GM10266 (cell line): Measurements from ENCODE around the gene PLCL1.
A peak's percentile ranks its signal among the peaks of the same experiment; 100 is the strongest.

Experiments used
- DNase-seq: peaks from one replicate; pipeline ENCODE4 v3.0.0; 2012; ENCODE audit errors: extremely low spot score
- TF ChIP-seq, protein P1 (sequence below): IDR thresholded peaks from 2 replicates; pipeline ENCODE4 v1.5.1; 2012; ENCODE audit warnings: mild to moderate bottlenecking, low read depth; ENCODE audit not compliant: control insufficient read depth, insufficient read depth; ENCODE audit errors: missing control alignments

Gene PLCL1

DNA sequence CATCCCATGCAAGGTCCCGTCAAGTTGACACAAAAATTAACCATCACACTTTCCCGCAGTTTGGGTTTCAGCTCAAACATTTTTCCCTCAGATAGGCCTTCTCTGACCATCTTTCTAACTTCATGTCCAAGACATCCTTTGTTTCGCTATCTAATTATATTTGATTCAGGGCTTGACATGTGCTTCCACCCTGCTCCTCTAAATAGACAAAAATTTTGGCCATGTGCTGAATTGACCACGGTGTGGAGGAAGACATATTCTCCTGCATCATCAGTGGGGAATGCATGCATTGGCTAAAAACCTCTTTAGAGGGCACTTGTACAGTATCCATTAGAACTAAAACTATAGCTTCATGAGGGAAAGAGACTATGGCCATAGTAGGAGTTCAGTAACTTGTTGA is 81.2 kb downstream of the PLCL1 start:
- TF ChIP-seq, protein P1, sequence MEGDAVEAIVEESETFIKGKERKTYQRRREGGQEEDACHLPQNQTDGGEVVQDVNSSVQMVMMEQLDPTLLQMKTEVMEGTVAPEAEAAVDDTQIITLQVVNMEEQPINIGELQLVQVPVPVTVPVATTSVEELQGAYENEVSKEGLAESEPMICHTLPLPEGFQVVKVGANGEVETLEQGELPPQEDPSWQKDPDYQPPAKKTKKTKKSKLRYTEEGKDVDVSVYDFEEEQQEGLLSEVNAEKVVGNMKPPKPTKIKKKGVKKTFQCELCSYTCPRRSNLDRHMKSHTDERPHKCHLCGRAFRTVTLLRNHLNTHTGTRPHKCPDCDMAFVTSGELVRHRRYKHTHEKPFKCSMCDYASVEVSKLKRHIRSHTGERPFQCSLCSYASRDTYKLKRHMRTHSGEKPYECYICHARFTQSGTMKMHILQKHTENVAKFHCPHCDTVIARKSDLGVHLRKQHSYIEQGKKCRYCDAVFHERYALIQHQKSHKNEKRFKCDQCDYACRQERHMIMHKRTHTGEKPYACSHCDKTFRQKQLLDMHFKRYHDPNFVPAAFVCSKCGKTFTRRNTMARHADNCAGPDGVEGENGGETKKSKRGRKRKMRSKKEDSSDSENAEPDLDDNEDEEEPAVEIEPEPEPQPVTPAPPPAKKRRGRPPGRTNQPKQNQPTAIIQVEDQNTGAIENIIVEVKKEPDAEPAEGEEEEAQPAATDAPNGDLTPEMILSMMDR, result no peak
- no peak for DNase-seq

DNA sequence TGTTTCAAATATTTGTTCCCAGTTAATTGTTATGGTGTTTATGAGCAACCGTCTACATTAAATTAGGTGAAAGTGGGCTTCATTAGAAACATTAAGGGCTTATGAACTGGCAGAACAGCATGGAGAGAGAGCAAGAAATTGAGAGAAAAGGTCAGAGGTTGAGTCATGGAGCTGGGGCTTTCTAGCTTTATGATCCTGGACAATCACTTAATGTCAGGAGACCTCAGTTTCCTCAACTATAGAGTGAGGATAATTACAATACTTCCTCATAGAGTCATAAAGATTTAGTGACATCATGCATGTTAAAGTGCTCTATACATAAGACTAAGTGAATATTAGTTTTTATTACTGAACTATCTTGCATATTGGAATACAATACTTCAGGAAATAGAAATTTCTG is 83.9 kb downstream of the PLCL1 start:
- no peak for DNase-seq
- TF ChIP-seq, protein P1, result no peak

DNA sequence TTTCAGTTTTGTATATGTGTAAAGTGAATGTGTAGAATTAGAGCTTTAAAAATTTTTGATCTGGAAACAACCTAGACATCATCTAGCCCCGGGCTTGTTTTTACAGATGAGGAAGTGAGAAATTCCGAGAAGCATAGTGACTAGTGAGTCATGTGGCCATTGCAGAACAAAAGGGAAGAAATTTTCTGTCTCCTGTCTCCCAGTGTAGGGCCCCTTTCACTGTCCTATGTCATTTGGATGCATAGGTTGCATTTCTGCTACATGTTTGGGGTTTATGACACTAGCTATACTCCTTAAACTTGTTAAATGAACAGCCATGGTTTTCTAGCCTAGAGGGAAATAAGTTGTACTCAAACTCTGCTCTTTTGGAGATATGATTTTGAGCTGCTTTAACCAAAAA is 84.6 kb downstream of the PLCL1 start:
- TF ChIP-seq, protein P1, result no peak
- peak; percentile 57 for DNase-seq

DNA sequence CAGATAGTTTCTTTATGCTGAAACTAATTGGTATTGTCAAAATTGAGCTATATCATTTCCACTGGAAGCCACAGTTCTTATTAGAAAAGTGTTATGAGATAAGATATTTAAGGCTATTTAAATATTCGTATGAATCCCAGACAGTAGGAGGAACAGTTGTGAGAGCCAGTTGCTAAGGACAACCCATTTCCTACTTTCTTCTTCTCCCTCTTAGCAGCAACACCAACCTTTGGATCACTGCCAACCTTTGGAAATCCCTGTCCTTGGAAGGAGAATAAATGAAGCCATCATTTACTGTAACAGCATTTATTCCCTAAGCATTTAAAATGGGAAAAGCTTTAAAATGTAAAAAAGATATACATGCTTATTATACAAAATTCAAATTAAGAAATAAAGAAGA is 85.8 kb downstream of the PLCL1 start:
- DNase-seq, result no peak
- TF ChIP-seq, protein P1, result no peak

DNA sequence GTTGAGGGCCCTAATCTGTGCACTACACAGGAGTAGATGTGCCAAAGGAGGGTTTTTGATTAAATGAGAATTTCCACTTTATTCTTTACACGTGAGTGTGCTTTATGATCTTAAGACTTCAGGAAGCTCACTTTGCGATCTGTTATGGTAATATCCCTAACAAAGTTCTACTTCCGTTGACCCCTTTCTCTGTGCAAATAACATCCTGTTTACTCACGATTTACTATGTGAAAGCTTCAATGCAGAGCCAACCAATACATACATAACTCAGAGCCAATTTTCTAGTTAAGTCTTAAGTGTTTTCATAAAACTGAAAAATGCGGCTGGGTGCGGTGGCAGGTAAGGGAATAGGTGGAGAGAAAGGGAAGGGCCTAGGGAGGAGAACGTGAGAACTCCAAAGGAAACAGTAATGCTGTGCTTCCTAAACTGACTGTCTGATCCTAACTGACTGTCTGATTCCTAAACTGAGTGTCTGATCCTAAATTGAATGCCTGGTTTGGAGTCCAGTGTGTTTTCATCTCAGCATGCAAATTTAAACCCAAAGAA is 87.6 kb downstream of the PLCL1 start:
- DNase-seq, result no peak
- TF ChIP-seq, protein P1, result no peak

DNA sequence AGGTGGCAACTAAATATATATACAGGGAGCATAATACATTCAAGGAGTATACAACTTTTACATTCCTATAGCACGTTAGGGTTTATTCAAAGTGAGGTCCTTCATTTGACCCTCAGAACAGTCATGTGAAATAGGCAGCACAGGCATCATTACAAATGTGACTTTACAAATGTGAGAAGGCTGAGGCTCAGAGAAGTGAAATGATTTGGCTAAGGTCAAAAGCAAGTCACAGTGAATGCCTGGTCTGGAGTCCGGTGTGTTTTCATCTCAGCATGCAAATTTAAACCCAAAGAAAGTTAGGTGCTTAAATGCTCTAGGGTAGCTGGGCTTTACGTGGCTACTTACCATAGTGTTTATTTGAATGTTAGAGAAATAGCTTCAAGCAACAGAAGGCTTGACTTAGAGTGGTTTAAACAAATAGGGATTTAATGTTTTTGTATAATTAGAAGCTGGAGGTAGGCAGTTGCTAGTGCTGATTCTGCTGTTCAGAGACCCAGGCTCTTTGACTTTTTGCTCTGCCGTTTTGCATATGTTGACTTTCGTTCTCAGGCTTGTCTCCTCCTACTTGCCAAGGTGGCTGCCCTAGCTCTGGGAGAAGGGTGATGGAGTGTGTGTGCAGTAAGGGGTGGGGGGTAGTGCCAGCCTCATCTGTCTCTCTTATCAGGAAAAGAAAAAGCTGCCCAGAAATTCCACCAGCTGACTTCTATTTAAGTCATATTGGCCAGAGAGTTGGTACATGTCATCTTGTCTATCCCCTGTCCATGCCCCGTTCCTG is 89.2 kb downstream of the PLCL1 start:
- TF ChIP-seq, protein P1, result no peak
- DNase-seq, result no peak

DNA sequence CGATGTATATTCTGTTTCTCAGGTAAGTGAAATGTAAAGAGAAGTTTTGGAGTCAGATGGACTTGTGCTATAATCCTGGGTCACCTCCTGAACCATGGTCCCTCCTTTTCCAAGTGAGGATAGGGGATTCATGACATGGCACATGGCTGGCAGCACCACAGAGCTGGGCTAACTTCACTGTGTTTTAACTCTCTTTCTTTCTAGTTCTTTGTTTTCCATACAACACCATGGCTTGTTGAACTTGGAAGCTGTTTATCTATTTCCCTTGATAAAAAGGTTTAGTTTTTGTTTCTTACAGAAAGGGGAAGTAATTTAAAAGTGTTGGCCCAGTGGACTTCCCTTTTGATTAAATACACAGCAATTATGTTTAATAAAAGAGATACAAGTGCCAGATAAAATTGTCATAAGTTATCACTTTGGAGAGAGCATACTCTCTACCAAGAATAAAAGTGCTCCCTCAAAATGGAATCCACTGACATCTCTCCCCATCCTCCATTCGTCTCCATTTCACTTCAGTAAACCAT is 90.4 kb downstream of the PLCL1 start:
- no peak for DNase-seq
- TF ChIP-seq, protein P1, result no peak
